Activated CD8-positive, alpha-beta memory T cell treated with anti-CD3 and anti-CD28 coated beads for 4 hours (primary cell): ENCODE results near the gene AGBL1.

Experiments used
- DNase-seq, 2 donors: peaks; one replicate each; pipeline ENCODE4 v3.0.0-alpha.2; 2020; ENCODE audit warnings: low read depth in 2 of 2

Gene AGBL1

GRCh38 chr15:86079508-86080266 is at the start of gene AGBL1:
Gene AGBL1, plus strand, starts transcription at chr15:86079871.
- DNase-seq, result no peak

GRCh38 chr15:86034904-86035303 is 44.8 kb upstream of the AGBL1 start:
- no peak for DNase-seq

GRCh38 chr15:86036243-86036642 is 43.4 kb upstream of the AGBL1 start:
- no peak for DNase-seq

- no peak for DNase-seq
Observed at GRCh38 chr15:86038491-86038890, 41.2 kb upstream of the AGBL1 start.

GRCh38 chr15:86040356-86041033 is 39.2 kb upstream of the AGBL1 start:
- DNase-seq, result no peak

- DNase-seq, result no peak
Observed at GRCh38 chr15:86041399-86041798, 38.3 kb upstream of the AGBL1 start.

GRCh38 chr15:86042226-86042625 is 37.4 kb upstream of the AGBL1 start:
- no peak for DNase-seq

GRCh38 chr15:86044981-86045380 is 34.7 kb upstream of the AGBL1 start:
- no peak for DNase-seq

- DNase-seq, result no peak
Observed at GRCh38 chr15:86054338-86054737, 25.3 kb upstream of the AGBL1 start.

GRCh38 chr15:86055688-86056087 is 24.0 kb upstream of the AGBL1 start:
- no peak for DNase-seq

GRCh38 chr15:86059851-86060250 is 19.8 kb upstream of the AGBL1 start:
- no peak for DNase-seq

- no peak for DNase-seq
Observed at GRCh38 chr15:86060674-86061073, 19.0 kb upstream of the AGBL1 start.

- no peak for DNase-seq
Observed at GRCh38 chr15:86061581-86061980, 18.1 kb upstream of the AGBL1 start.

- DNase-seq, result no peak
Observed at GRCh38 chr15:86062646-86063243, 16.9 kb upstream of the AGBL1 start.

- no peak for DNase-seq
Observed at GRCh38 chr15:86063356-86064095, 16.1 kb upstream of the AGBL1 start.

GRCh38 chr15:86064326-86064725 is 15.3 kb upstream of the AGBL1 start:
- DNase-seq, result no peak

GRCh38 chr15:86066174-86066834 is 13.4 kb upstream of the AGBL1 start:
- no peak for DNase-seq

- no peak for DNase-seq
Observed at GRCh38 chr15:86073281-86073680, 6.4 kb upstream of the AGBL1 start.

GRCh38 chr15:86076468-86076867 is 3.2 kb upstream of the AGBL1 start:
- DNase-seq, result no peak

- DNase-seq, result no peak
Observed at GRCh38 chr15:86077070-86077469, 2.6 kb upstream of the AGBL1 start.

GRCh38 chr15:86080302-86080701 is 631 bp downstream of the AGBL1 start:
- no peak for DNase-seq
